Measurements from ENCODE around the gene ADCY5. TPM values are rescaled to one million over a fixed set of nuclear protein-coding genes. Genes with fewer than 3 reads are reported as not detected.

ADCY5 gene
- total and polyA plus RNA-seq, 2 donors (not counting 1 experiment from before 2014, with no cell fraction given): not detected

- H2AFZ ChIP-seq (ENCODE audit: insufficient read depth, low read depth, low read length, poor library complexity, severe bottlenecking): no peak overlapping the region
- TF ChIP-seq CTCF (IDR thresholded peaks at IDR 0.05) (no peak), EZH2 (IDR thresholded peaks at IDR 0.05; ENCODE audit: borderline replicate concordance, insufficient read depth, low read depth, low read length, poor library complexity, severe bottlenecking) (no peak)
- H3K27me3 Mint-ChIP-seq: peaks cover 4% of the 10 kb centered on the region
- no peak overlapping the region for H3K4me3 ChIP-seq (ENCODE audit: control extremely low read depth in 1 of 5, extremely low read depth in 1 of 5, insufficient read depth in 1 of 5, low read depth in 2 of 5, low read length in 4 of 5)
- H3K4me1 ChIP-seq (ENCODE audit: control insufficient read depth in 2 of 2, insufficient read depth in 2 of 2, low read length in 2 of 2): no peaks in the 10 kb centered on the region
- H3K27ac Mint-ChIP-seq: no peak overlapping the region
- H3K79me2 ChIP-seq (ENCODE audit: control insufficient read depth, insufficient read depth, low read length): no peaks in the 10 kb centered on the region
- ChIA-PET CTCF (interaction anchor here (0.6 kb wide), 1 partner anchor 984 kb away, joined by 4 read pairs; no protein-coding TSS in a partner anchor), POLR2A (no interaction called here)
- ATAC-seq (ENCODE audit: low read depth): no peak
- H3K9ac ChIP-seq (ENCODE audit: low read length): no peak overlapping the region
- H3K27me3 ChIP-seq (replicated peaks in 1 of 4; ENCODE audit: control extremely low read depth in 1 of 4, control insufficient read depth in 3 of 4, insufficient read depth in 4 of 4, low read length in 3 of 4): no peaks in the 10 kb centered on the region
- no peaks in the 10 kb centered on the region for H3K9me3 Mint-ChIP-seq (ENCODE audit: insufficient read depth)
- H3K4me3 Mint-ChIP-seq: no peak overlapping the region
- 93% methylated on average over 2 of the region's 5 CpGs for WGBS (ENCODE audit: insufficient coverage)
- intact Hi-C loops (cut with micrococcal nuclease): no loop called here
- no peaks in the 10 kb centered on the region for H3K36me3 ChIP-seq (replicated peaks in 1 of 2; ENCODE audit: control extremely low read depth in 1 of 2, control insufficient read depth in 1 of 2, extremely low read depth in 1 of 2, insufficient read depth in 2 of 2, low read length in 1 of 2)
- H3K4me1 Mint-ChIP-seq: peaks cover 5% of the 10 kb centered on the region
- H4K20me1 ChIP-seq (ENCODE audit: control insufficient read depth, insufficient read depth, low read length, poor library complexity, severe bottlenecking): no peaks in the 10 kb centered on the region
- H3K9me3 ChIP-seq (ENCODE audit: control extremely low read depth in 1 of 3, control insufficient read depth in 2 of 3, insufficient read depth in 1 of 3, low read length in 2 of 3): no peaks in the 10 kb centered on the region
- no peak overlapping the region for H3K4me2 ChIP-seq (replicated peaks; ENCODE audit: low read depth, low read length, poor library complexity, severe bottlenecking)
- DNase-seq: no peak
- H3K27ac ChIP-seq (ENCODE audit: low read length in 2 of 2): no peak overlapping the region
Observed at GRCh38 chr3:123298903-123299302, 150.0 kb downstream of the ADCY5 start.

- Mint-ChIP-seq H3K27ac (no peak overlapping the region), H3K9me3 (ENCODE audit: insufficient read depth) (no peaks in the 10 kb centered on the region), H3K27me3 (peaks cover 1% of the 10 kb centered on the region), H3K4me1 (peaks cover 4% of the 10 kb centered on the region), H3K4me3 (no peak overlapping the region)
- no peak overlapping the region for H3K4me3 ChIP-seq (ENCODE audit: control extremely low read depth in 1 of 5, extremely low read depth in 1 of 5, insufficient read depth in 1 of 5, low read depth in 2 of 5, low read length in 4 of 5)
- ChIA-PET CTCF (no interaction called here), POLR2A (no interaction called here)
- H2AFZ ChIP-seq (ENCODE audit: insufficient read depth, low read depth, low read length, poor library complexity, severe bottlenecking): no peak overlapping the region
- 80% methylated on average over 2 of the region's 6 CpGs for WGBS (ENCODE audit: insufficient coverage)
- ATAC-seq (ENCODE audit: low read depth) (no peak), DNase-seq (no peak)
- no peaks in the 10 kb centered on the region for H3K79me2 ChIP-seq (ENCODE audit: control insufficient read depth, insufficient read depth, low read length)
- no peaks in the 10 kb centered on the region for H3K36me3 ChIP-seq (replicated peaks in 1 of 2; ENCODE audit: control extremely low read depth in 1 of 2, control insufficient read depth in 1 of 2, extremely low read depth in 1 of 2, insufficient read depth in 2 of 2, low read length in 1 of 2)
- H3K9ac ChIP-seq (ENCODE audit: low read length): no peak overlapping the region
- H4K20me1 ChIP-seq (ENCODE audit: control insufficient read depth, insufficient read depth, low read length, poor library complexity, severe bottlenecking): no peaks in the 10 kb centered on the region
- H3K4me2 ChIP-seq (replicated peaks; ENCODE audit: low read depth, low read length, poor library complexity, severe bottlenecking): no peak overlapping the region
- no peaks in the 10 kb centered on the region for H3K4me1 ChIP-seq (ENCODE audit: control insufficient read depth in 2 of 2, insufficient read depth in 2 of 2, low read length in 2 of 2)
- H3K27me3 ChIP-seq (replicated peaks in 1 of 4; ENCODE audit: control extremely low read depth in 1 of 4, control insufficient read depth in 3 of 4, insufficient read depth in 4 of 4, low read length in 3 of 4): no peaks in the 10 kb centered on the region
- H3K9me3 ChIP-seq (ENCODE audit: control extremely low read depth in 1 of 3, control insufficient read depth in 2 of 3, insufficient read depth in 1 of 3, low read length in 2 of 3): no peaks in the 10 kb centered on the region
- no peak overlapping the region for H3K27ac ChIP-seq (ENCODE audit: low read length in 2 of 2)
- intact Hi-C loops (cut with micrococcal nuclease): no loop called here
- TF ChIP-seq EZH2 (IDR thresholded peaks at IDR 0.05; ENCODE audit: borderline replicate concordance, insufficient read depth, low read depth, low read length, poor library complexity, severe bottlenecking): no peak
- TF ChIP-seq CTCF (IDR thresholded peaks at IDR 0.05): no peak
Observed at GRCh38 chr3:123297627-123297899, 151.3 kb downstream of the ADCY5 start.
